Kidney (tissue), 14 donors: Measurements from ENCODE around the gene FHL2. TPM values are rescaled to one million over a fixed set of nuclear protein-coding genes. Genes with fewer than 3 reads are reported as not detected.
A peak's percentile ranks its signal among the peaks of the same experiment; 100 is the strongest.

ENCODE experiments used
- DNase-seq, 5 donors: peaks; one replicate each; pipeline ENCODE4 v3.0.0-alpha.2; 2013 to 2020
- FAIRE-seq: peaks from 2 replicates; lab custom pipeline; 2012; peaks lifted over from hg19 to GRCh38; lab: Jason Lieb, UNC
- H3K27ac ChIP-seq, 2 donors: one replicate each; pipeline ENCODE4 v1.7.0; 2013; ENCODE audit warnings: low read depth in 2 of 2, low read length in 2 of 2, inconsistent platforms in 1 of 2
- H3K27me3 ChIP-seq: one replicate; pipeline ENCODE4 v1.7.1; 2013; ENCODE audit warnings: low read length, inconsistent platforms; ENCODE audit not compliant: control insufficient read depth, insufficient read depth
- H3K36me3 ChIP-seq, 3 donors: one replicate each; pipeline versions ENCODE4 v1.7.0 to v1.7.1; 2013; ENCODE audit warnings: low read length in 3 of 3, control low read depth in 1 of 3, inconsistent platforms in 1 of 3; ENCODE audit not compliant: insufficient read depth in 3 of 3, control insufficient read depth in 2 of 3
- H3K4me1 ChIP-seq, 3 donors: one replicate each; pipeline versions ENCODE4 v1.7.0 to v1.7.1; 2013; ENCODE audit warnings: low read length in 3 of 3, inconsistent platforms in 1 of 3, low read depth in 1 of 3; ENCODE audit not compliant: control insufficient read depth in 2 of 3, insufficient read depth in 2 of 3
- H3K4me3 ChIP-seq, 3 donors: one replicate each; pipeline versions ENCODE4 v1.7.0 to v1.8.1; 2013; ENCODE audit warnings: low read length in 3 of 3, control low read depth in 1 of 3, inconsistent platforms in 1 of 3
- H3K9ac ChIP-seq, 3 donors: one replicate each; pipeline versions ENCODE4 v1.7.0 to v1.7.1; 2013; ENCODE audit warnings: low read length in 3 of 3, control low read depth in 1 of 3, inconsistent platforms in 1 of 3
- H3K9me3 ChIP-seq, 3 donors: one replicate each; pipeline versions ENCODE4 v1.7.0 to v1.7.1; 2013; ENCODE audit warnings: low read length in 3 of 3, control low read depth in 1 of 3, inconsistent platforms in 1 of 3; ENCODE audit not compliant: control insufficient read depth in 2 of 3, insufficient read depth in 1 of 3
- intact Hi-C: fragments of 100-400 bp; cut with DNase I; formaldehyde crosslinking; loops from one replicate; pipeline ENCODE4 v1.11.1; 2022
- polyA plus RNA-seq: library from polyadenylated mRNA; stranded (reverse); fragments of 350-450 nt; fragmentation: Illumina TruSeq; extraction: RNeasy Lipid Tissue Mini Kit (QIAGEN cat#74804); gene quantifications from one replicate; pipeline ENCODE4 v1.2.3, GENCODE V29; 2014; ENCODE audit warnings: low read depth, low replicate concordance; ENCODE audit not compliant: insufficient read depth
- total RNA-seq: library from RNA; stranded (reverse); fragmentation: NEBNext Ultra II Directional; extraction: Animal tissue kit (Norgen Biotek cat#: 25700); gene quantifications from one replicate; pipeline ENCODE4 v1.2.1, GENCODE V29; 2021
- TF ChIP-seq, protein P1 (sequence below): IDR thresholded peaks from 3 replicates; pipeline ENCODE4 v1.5.1; 2012; ENCODE audit warnings: mild to moderate bottlenecking, moderate library complexity, borderline replicate concordance; ENCODE audit not compliant: insufficient read depth; ENCODE audit errors: extremely low read depth
- donor health status: control.
- donor health status: control.
- donor health status: control.
- donor health status: control.
- donor health status: control.
- donor health status: DM: yes; HTN: yes; CAD: no.
- donor health status: Normal renal cell carcinoma (clear cell type).

The FHL2 gene
- total and polyA plus RNA-seq, 2 donors from 2014 or later, result 23.4 to 75.9 TPM

DNA sequence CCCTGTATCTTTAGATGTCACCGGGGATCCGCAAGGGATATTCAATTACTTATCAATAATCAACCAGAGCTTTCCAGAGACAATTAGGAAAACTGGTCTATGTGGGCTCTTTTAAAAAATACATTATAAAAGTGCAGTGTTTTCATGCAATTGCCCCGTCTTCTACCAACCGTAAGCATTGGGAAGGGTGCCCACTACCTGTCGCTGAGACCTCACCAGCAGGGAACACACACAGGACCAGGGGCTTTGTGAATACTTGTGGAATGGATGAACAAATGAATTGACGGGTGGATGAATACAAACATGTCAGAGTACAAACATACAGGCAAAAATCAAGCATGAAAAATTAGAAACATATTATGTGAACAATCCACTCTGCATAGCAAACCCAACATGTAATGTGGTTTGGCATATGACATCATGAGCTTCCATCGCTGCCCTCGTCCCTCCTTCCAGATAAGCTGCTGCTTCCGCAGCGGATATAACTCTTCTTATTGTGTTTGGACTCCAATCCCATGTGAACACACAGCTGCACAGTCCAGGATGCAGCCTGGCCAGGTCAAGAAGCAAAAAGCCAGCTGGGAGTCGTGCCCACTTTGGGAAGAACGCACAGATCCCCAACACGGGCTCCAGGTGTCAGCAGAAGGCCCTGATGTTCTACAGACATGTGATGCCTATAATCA lies 5.3 kb downstream of the FHL2 start:
- peaks cover 0 to 5% (median 5%) of the 10 kb centered on the region in 3 donors for H3K4me1 ChIP-seq
- H3K27ac ChIP-seq, result no peak overlapping the region
- H3K36me3 ChIP-seq, result no peaks in the 10 kb centered on the region
- FAIRE-seq (no peak), DNase-seq (no peak)
- no peak overlapping the region for H3K9ac ChIP-seq
- intact Hi-C loops, result no loop called here
- no peaks in the 10 kb centered on the region for H3K9me3 ChIP-seq
- TF ChIP-seq, protein P1, sequence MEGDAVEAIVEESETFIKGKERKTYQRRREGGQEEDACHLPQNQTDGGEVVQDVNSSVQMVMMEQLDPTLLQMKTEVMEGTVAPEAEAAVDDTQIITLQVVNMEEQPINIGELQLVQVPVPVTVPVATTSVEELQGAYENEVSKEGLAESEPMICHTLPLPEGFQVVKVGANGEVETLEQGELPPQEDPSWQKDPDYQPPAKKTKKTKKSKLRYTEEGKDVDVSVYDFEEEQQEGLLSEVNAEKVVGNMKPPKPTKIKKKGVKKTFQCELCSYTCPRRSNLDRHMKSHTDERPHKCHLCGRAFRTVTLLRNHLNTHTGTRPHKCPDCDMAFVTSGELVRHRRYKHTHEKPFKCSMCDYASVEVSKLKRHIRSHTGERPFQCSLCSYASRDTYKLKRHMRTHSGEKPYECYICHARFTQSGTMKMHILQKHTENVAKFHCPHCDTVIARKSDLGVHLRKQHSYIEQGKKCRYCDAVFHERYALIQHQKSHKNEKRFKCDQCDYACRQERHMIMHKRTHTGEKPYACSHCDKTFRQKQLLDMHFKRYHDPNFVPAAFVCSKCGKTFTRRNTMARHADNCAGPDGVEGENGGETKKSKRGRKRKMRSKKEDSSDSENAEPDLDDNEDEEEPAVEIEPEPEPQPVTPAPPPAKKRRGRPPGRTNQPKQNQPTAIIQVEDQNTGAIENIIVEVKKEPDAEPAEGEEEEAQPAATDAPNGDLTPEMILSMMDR, result no peak
- H3K4me3 ChIP-seq, result no peak overlapping the region
- no peaks in the 10 kb centered on the region for H3K27me3 ChIP-seq

GRCh38 chr2:105391763-105392662 lies 6.8 kb downstream of the FHL2 start:
- H3K9ac ChIP-seq, result no peak overlapping the region
- intact Hi-C loops, result no loop called here
- FAIRE-seq, result no peak

GRCh38 chr2:105391058-105391627 lies 7.7 kb downstream of the FHL2 start:
- TF ChIP-seq, protein P1, result no peak
- intact Hi-C loops, result no loop called here
- H3K4me3 ChIP-seq, result no peak overlapping the region
- H3K4me1 ChIP-seq, result peaks cover 0 to 5% (median 5%) of the 10 kb centered on the region in 3 donors
- no peak overlapping the region for H3K27ac ChIP-seq
- H3K36me3 ChIP-seq, result no peaks in the 10 kb centered on the region
- H3K9me3 ChIP-seq, result no peaks in the 10 kb centered on the region
- no peaks in the 10 kb centered on the region for H3K27me3 ChIP-seq
- H3K9ac ChIP-seq, result no peak overlapping the region
- peak in 1 of 5 donors; percentile 5 for DNase-seq
- no peak for FAIRE-seq

More at GRCh38 chr2:105391763-105392662, 6.8 kb downstream of the FHL2 start:
- no peak overlapping the region for H3K4me3 ChIP-seq
- DNase-seq, result peak in 1 of 5 donors; percentile 12
- TF ChIP-seq, protein P1, result no peak
- H3K27me3 ChIP-seq, result no peaks in the 10 kb centered on the region
- H3K4me1 ChIP-seq, result peaks cover 0 to 5% (median 5%) of the 10 kb centered on the region in 3 donors
- no peak overlapping the region for H3K27ac ChIP-seq
- no peaks in the 10 kb centered on the region for H3K9me3 ChIP-seq
- H3K36me3 ChIP-seq, result no peaks in the 10 kb centered on the region
